HG03432 (cell line): ENCODE results near the gene DECR2.
A peak's percentile ranks its signal among the peaks of the same experiment; 100 is the strongest.
"Not testable (repeated sequence)": the region's sequence is repeated elsewhere in the genome, so short reads cannot be mapped to it uniquely, and the experiment has no call there.

Source experiments
- ATAC-seq: cut with Tn5 transposase; IDR thresholded peaks from one replicate; pipeline ENCODE4 v1.9.1; 2021; ENCODE audit warnings: mild to moderate bottlenecking, moderate library complexity; ENCODE audit not compliant: unreplicated experiment

DECR2 gene

DNA sequence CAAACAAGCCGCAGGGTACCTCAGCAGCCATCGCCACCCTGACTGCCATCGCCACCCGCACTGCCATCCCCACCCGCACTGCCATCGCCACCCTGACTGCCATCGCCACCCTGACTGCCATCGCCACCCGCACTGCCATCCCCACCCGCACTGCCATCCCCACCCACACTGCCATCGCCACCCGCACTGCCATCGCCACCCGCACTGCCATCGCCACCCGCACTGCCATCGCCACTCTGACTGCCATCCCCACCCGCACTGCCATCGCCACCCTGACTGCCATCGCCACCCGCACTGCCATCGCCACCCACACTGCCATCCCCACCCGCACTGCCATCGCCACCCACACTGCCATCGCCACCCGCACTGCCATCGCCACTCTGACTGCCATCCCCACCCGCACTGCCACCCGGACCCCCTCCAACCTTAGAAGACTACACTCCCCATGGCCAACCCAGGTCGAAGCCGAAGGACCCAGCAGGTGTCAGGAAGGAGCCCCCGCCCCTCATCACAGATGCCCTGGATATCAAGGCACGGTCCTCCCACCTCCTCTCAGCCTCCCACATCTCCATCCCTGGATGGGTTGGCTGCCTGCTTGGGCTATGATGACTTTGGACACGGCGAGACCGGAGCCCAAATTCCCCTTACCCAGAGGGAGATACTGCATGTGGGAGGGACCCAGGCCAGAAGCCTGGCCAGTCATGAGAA is 23.4 kb upstream of the DECR2 start:
- not testable (repeated sequence) for ATAC-seq

DNA sequence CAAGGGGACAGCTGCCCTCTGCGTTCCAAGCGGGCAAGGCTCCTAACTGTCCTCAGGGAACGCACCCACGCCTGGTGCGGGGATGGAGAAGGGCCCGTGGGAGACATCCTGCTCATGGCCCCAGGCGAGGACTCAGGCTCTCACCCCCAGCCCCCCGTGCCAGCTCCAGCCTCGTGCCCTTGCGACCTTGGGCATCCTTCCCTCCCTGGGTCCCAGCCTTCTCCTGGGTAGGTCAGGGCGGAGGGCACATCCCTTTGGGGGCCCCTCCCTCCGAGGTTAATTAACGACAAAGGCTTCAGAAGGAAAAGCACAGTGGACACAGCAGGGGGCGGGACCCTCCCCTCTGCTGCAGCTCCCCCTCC is 22.9 kb upstream of the DECR2 start:
- ATAC-seq = no peak

DNA sequence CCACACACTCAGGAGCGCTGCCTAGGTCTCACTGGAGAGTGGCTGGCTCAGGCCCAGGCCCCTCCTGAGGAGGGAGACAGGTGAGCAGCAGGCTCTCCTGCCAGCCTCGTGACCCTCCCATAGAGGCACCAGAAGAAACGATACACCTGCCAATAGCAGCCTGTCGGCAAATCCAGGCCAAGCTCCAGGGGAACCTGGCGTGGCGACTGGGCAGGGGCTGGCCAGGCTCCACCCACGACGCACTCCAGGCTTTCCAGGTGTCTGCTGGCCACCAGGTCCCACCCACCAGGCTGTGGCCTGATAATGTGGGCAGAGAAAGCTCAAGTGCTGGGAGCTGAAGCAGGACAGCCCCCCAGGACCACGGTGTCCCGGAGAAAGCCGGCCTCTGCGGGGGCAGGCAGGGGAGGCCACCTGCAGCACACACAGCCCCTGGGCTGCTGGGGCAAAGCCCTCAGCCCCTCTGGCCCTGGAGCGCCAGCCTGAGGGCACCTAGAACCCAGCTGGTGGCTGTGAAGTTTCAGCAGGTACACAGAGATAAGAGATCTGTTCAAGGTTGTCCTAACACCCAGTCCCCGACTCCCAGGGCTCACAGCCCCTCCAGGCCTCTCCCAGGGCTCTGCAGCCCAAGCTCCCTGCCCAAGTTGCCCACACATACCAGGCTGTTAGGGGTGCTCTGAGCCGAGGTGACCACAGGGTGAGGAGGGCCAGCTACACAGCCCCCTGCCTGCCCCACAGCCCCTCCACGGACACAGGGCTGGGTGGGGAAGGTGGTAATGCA is 22.3 kb upstream of the DECR2 start:
- ATAC-seq = no peak

DNA sequence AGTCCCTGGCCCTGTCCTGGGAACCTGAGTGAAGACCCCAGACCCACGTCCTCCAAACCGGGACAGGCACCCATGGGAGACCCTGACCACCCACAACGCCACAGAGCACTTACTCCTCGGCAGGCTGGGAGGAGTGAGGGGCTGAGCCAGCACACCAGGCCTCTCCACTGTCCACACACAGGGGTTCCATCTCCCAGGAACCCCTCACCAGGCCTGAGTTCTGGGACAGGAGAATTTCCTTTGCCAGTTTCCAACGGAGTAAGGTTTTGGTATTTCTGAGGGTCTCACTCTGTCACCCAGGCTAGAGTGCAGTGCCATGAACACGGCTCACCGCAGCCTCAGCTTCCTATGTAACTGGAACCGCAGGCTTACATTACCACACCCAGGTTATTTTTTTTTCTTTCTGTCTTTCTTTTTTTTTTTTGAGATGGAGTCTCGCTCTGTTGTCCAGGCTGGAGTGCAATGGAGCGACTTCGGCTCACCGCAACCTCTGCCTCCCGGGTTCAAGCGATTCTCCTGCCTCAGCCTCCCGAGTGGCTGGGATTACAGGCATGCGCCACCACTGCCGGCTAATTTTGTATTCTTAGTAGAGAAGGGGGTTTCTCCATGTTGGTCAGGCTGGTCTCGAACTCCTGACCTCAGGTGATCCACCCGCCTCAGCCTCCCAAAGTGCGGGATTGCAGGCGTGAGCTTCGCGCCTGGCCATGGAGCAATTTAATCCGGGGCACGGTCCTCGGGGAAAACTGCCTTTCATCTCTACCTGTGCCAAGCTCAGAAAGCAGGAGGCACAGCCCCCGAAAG is 21.5 kb upstream of the DECR2 start:
- ATAC-seq = no peak

DNA sequence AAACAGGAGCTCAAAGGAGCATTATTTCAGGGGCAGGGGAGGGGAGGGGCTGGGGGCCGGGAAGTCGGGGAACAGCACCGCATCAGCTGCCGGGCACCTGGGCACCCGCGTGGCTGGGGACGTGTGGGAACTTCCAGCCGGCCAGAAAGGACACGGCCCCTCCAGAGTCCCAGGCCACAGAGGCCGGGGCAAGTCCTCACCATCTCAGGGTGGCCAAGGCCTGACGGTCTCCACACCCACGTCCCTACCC is 21.0 kb upstream of the DECR2 start:
- ATAC-seq = no peak

DNA sequence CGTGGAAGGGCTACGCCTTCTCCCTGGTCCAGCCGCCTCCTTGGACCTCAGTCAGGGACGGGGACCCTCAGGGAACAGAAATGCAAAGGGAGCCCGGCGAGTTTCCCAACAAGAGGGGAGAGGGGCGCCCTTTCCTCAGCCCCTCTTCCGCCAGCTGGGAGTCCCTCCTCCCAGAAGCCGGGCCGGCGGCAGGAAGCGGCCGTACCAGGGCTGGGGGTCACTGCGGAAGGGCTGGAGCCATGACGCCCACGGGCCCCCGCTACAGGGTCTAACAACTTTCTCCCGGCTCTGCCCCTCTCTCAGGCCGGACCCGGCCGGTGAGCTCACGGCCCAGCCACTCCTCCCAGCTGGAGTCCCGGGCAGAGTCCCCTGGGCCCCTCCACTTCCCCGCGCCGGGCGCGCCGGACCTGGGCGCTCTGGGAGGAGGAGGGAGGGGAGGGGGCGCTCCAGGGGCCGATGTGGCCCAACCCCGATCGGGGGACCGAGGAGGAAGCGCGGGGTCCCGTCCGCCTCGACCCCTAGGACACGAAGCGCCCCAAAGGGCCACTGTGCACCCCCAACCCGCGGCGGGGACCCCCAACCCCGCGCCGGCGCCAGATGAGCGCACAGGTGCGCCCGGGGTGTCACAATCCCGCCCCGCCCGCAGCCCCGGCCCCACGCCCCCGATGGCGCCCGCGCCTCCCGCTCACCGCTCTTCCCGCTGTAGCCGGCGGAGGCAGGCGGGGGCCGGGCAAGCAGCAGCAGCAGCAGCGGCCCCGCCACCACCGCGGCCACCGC is 20.5 kb upstream of the DECR2 start:
- ATAC-seq = peak; percentile 28

DNA sequence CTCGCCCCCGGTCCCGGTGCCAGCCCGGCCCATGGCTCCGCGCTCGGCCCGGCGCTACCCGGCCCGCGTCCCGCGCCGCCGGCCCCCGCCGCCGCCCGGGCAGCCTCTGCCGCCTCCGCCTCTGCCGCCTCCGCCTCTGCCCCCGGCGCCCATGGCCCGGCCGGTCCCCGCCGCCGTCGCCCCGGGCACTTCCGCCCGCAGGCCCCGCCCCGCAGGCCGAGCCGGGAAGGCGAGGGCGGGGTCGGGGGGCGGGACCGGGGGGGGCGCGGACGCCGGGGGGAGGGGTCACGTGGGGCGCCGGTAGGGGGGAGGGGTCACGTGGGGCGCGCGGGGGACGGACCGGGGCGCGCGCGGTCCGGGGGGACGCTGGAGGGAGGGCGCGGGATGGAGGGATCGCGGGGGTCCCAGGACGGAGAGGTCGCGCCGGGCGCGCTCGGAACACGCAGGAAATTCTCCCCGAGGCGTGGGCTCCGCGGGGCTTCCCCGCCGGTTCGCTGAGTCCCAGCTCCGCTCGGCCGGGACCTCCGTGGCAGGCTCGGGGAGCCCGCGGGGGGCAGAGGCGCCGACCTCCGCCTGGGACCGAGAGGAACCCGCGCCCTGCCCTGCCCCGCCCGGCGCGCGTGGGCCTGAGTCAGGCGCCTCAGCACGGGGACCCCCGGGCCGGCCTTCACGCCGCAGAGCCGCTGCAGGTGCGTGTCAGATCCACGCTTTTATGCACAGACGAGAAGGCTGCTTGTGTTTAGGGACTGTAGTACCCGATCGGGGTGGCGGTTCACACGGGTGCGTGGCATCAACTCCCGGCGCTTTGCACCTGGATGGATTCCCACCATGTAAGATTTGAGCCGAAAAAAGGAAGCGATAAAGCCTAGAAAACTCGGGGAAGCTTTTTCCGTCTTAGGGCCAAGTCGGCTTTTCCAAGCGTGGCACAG is 19.6 kb upstream of the DECR2 start, which contains the start of gene PGAP6:
TSS of gene PGAP6 (minus strand) at position 190 of the 929 bp plus-strand sequence. CDS start at position 33, 157 bp downstream.
- ATAC-seq = peak; percentile 55

DNA sequence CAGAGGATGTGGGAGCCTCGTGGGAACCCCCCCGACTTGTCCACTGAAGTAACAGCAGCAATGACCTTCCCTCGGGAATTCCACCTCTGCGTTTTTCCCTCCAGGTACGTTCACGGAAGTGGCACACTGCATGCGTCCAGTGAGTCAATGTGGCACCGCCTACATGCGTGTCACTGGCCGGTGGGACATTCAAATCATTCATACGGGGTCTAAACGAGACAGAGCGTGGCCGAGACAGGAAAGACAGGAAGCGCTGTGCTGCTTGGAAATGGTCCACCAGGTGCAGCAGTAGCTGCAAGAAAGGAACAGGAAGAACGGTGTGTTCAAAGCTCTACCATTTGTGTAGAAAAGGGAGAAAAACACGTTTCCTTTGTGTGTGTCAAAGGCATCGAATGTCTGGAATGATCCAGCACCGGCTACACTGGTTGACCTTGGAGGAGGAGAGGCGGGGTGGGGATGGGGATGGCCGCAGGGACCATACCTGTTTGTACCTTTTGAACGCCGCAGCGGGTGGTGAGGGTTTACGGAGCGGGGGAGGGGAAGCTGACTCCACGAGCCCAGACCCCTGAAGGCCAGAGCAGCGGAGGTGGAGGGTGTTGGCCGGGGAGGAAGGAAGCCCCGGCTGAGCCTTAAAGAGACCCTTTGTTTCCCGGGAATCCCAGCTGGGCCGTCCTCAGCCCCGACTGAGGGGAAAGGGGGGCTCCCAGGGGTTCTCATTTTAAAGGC is 18.2 kb upstream of the DECR2 start:
- ATAC-seq = no peak

DNA sequence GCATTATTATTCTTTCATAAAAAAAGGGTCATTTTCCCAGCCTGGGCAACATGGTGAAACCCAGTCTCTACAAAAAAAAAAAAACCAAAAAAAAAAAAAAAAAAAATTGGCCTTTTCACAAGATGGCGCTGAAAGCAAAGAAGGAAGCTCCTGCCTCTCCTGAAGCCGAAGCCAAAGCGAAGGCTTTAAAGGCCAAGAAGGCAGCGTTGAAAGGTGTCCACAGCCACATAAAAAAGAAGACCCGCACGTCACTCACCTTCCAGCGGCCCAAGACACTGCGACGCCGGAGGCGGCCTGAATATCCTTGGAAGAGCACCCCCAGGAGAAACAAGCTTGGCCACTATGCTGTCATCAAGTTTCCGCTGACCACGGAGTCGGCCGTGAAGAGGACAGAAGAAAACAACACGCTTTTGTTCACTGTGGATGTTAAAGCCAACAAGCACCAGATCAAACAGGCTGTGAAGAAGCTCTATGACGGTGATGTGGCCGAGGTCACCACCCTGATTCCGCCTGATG is 15.0 kb upstream of the DECR2 start:
- no peak for ATAC-seq

DNA sequence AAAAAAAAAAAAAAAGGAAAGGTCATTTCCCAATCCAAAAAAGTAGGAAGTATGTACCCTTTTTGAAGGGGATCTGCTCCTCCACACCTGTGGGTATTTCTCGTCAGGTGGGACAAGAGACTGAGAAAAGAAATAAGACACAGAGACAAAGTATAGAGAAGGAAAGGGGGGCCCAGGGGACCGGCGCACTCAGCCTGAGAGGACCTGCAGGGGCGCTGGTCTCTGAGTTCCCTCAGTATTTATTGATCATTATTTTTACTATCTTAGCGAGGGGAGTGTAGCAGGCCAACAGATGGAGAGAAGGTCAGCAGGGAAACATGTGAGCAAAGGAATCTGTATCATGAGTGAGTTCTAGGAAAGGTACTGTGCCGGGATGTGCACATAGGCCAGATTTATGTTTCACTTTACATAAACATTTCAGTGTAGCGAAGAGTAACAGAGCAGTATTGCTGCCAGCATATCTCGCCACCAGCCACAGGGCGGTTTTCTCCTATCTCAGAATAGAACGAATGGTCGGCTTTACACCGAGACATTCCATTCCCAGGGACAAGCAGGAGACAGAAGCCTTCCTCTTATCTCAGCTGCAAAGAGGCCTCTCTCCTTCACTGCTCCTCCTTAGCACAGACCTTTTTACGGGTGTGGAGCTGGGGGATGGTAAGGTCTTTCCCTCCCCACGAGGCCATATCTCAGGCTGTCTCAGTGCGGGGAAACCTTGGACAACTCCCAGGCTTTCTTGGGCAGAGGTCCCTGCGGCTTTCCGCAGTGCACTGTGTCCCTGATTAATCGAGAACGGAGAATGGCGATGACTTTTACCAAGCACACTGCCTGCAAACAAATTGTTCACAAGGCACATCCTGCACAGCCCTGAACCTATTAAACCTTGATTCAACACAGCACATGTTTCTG is 13.7 kb upstream of the DECR2 start:
- not testable (repeated sequence) for ATAC-seq

DNA sequence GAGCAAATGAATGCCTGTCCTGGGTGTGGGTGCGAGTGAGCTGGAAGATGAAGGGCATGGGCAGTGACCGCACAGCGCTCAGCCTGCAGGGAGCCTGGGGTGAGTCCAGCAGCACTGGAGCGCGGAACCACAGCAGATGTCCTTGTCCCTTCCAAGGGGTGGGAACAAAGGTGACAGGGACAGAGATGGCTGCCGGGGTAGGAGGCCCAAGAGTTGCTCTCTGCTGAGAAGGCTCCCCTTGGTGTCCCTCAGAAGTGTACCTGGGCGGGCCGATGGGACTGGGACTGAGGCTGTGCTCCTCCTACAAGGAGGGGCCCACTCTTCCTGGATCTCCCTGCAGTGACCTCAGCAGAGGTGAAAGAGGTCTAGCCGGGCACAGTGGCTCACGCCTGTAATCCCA is 12.3 kb upstream of the DECR2 start:
- no peak for ATAC-seq

DNA sequence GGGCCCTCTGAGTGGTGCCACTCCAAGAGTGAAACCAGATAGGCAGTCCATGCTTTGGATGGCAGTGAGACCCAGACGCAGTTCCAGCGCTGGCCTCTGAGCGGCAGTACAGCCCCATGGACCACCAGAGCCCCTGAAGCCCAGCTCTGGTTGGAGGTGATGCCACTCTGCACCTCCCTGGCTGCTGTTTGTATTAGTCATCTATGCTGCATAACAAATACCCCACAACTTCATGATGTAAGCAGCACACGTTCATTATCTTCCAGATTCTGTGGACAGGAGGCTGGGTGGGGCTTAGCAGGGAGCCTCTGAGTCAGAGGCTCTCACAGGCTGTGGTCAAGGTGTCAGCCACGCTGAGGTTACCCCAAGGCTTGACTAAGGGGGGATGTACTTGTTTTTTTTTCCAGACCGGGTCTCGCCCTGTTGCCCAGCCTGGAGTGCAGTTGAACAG is 9.8 kb upstream of the DECR2 start:
- ATAC-seq = no peak

DNA sequence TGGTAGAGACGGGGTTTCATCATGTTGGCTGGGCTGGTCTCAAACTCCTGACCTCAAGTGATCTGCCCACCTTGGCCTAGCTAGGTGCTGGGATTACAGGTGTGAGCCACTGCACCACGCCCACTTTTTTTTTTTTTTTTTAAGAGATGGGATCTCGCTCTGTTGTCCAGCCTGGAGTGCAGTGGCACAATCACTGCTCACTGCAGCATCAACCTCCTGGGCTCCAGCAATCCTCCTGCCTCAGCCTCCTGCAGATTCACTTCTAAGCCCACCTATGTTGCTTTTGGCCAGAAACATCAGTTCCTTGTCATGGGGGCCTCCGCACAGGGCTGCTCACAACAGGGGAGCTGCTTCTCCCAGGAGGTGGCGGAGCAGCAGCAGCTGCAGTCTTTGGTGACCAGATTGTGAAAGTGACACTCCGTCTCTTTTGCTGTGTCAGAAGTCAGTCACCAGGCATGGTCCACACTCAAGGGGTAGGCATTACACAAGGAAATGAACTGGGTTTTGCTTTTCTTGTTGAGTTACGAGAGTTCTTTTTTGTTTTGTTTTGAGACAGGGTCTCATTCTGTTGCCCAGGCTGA is 9.1 kb upstream of the DECR2 start:
- ATAC-seq = no peak

DNA sequence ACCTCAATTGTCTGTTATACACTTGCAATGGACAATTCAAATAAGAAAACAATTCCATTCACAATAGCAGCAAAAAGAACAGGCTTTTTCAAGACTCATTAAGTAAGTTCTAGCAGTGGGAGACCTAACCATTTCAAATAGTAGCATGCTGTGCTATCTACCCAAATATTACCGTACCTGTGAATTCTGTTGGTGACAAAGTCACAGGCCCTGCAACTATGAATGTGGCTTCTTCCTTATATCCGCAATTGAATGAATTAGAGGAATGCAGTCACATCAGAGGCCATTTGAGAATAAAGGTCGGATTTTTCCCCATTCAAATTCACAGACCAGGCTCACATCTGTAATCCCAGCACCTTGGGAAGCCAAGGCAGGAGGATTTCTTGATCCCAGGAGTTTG is 5.5 kb upstream of the DECR2 start:
- ATAC-seq = no peak

DNA sequence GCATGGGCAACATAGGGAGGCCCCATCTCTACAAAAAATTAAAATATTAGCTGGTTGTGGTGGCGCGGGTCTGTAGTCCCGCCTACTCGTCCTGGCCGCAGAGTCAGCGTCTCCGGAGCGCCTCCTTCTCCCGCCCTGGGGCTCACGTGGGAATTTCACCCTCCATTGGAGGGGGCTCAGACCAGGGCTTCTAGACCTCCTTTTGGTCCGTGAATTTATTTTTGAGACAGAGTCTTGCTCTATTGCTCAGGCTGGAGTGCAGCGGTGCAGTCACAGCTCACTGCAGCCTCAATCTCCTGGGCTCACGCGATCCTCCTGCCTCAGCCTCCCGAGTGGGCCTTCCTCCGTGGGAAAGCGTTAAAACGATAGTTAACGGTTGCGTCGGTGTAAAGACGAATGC is 5.1 kb upstream of the DECR2 start:
- ATAC-seq = no peak

DNA sequence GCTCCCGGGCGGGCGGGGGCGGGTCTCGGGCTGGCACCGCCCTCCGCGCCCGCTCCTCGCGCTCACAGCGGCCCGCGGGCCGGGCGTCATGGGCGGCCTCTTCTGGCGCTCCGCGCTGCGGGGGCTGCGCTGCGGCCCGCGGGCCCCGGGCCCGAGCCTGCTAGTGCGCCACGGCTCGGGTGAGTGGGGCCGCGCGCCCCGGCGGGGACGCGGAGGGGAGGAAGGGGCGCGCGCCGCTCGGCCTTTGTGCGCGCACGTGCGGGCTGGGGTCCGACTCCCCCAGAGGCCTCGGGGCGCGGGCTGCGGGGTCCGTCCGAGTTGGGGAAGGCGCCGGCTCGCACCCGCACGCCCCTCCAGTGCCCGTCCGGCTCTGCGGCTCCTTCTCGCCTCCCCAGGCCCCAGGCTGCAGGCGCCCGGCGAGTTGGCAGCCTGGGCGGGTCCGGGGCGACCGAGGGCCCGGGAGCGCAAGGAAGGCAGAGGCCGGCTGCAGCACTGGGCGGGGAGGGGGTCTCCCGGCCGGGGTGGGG is 4.5 kb upstream of the DECR2 start, which contains the start of gene NME4:
TSS of gene NME4 (plus strand) at position 65 of the 527 bp plus-strand sequence. CDS start at position 89, 24 bp downstream.
- ATAC-seq = no peak

DNA sequence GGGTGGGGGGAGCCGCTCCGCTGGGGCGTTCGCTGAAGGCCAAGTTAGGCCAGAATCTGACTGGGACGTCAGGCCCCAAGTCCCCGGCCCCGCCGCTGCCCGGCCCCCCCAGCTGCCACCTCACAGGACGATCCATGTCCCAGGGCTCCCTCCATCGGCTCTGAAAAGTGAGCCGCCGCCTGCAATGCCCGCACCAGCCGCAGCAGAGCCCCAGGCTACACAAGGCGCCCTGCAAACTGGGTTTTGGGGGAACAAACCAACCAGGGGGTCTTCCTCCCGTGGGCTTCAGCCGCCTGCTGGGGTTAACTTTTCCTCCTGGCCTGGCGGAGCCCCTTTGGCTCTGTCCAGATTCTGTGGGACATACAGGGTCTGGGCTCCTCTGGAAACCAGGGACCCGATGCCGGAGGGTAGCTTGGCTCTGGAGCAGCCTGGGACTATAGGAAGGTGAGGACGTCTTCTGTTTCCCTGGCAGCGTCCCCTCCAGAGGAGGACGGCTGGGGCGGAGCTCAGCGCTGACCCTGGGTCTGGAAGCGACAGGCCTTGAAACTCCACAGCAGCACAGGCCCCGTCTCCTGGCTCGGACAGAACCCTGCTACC is 3.9 kb upstream of the DECR2 start:
- ATAC-seq = no peak
